ENCODE data around the gene PNRC2.
"Not testable (repeated sequence)": the region's sequence is repeated elsewhere in the genome, so short reads cannot be mapped to it uniquely, and the experiment has no call there.

The PNRC2 gene

GRCh38 chr1:23957096-23957495 is 2.5 kb upstream of the PNRC2 start:
- no peak for DNase-seq

GRCh38 chr1:23958040-23958809 is 1.4 kb upstream of the PNRC2 start:
- DNase-seq: not testable (repeated sequence)

- DNase-seq: peak; percentile 82
Observed at GRCh38 chr1:23958810-23959460, 693 bp upstream of the PNRC2 start.

- DNase-seq: no peak
Observed at GRCh38 chr1:23960291-23961020, 828 bp downstream of the PNRC2 start.

DNA sequence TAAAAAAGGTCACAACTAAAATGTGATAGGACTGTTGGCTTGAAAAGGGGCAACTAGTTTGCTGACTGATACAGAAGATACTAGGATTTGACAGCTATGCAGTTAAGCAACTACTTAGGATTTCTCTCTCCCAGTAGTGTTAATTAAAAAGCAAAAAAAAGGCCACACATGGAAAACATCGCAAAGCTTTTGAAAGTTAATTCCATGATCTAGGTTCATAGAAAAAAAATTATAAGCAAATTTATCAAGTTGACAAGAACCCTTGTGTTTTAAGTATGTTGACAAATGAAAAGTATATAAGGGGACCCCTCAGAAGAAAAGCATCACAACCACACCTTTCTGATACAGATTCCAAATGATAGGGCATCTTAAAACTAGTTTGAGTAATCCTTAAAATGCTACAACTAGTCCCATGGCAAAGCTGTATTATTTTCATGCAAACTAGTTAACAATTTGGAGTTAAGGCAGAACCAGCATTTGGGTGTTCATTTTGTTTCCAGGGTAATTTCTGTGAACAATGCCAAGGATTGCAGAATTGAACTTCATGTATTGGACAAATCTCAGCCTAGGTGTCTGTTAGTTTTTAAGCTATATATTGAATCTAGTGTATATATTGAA is 4.1 kb downstream of the PNRC2 start:
- no peak for DNase-seq

DNA sequence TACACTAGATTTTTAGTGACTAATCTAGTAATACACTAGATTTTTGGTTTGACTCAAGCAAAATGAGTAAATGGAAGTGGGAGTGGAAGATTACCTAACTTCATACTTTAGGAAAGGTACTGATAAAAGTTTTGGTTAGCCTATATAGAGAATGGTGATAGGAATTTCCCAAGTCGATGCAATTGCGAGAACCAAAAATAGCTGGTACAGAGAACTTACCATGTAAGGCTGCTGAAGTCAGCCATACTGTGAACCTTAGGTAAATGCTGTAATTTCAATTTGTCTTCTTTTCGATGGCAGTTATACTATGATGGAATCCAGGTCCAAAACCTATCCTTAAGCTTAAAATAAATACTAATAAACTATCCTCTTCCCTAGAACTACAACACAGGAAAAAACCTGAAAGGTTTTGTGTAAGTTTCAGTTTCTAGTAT is 4.6 kb downstream of the PNRC2 start:
- no peak for DNase-seq

DNA sequence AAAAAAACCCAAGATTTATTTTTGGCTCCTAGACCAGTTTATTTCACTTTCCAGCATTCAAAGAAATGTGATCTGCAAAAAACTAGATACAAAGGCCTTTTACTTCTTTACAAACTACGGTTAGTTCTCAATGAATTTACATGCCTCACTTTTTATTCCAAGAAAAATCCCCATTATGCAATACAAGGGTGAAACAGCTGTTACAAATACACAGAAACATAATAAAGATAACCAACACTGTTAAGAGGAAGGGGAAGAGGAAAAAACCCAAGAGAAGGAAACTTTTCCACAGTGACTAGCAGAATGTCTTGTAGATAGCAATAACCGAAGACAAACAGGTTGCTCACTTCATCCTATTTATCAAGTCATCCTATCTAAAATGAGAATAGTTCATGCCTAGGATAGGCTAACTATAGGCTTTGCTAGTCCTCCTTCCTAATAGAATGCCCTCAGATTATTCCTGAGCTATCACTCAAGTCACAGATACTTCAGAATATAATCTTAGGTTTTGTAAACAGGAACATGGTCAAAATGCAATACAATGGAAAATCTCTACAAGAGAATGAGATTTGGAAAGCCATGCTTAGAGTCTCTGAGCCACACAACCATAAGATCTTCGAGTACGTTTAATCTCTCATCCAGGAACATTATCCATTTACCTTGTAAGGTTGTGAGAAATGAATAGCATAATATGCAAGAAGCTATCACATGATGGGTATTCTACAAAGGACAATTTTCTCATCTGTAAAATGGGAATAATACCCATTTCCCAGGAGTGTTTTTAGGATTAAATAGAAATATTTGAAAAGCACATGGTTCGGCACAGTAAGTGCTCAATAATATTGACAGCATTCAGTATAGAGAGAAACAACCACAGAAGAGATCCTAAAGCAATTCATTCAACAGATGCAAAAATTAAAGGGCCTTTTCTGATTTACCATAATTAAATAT is 5.4 kb downstream of the PNRC2 start:
- no peak for DNase-seq

DNA sequence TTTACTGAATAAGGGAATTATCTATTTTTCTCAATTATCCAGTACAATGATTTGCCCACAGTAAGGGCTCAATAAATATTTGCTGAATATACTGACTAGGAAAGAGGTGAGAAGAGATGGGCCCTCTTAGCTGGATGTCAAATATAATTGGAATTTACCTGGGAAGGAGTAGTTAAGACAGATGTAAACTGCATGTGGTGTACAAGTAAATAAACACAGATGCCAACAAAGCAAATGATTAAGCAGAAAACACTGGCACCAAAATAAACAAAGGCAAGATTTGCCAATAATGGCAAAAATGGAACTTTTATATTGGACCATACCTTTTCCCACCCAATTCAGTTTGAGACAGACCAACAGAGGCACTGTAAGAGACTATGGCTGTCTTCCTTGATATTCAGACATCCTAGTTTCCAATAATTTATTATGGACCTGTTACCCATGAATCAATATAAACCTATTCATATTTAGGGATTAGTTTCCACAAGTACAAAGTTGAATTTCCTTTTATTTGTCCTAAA is 7.4 kb downstream of the PNRC2 start:
- no peak for DNase-seq

GRCh38 chr1:23967871-23968270 is 8.2 kb downstream of the PNRC2 start:
- no peak for DNase-seq

- DNase-seq: no peak
Observed at GRCh38 chr1:23977187-23977853, 17.7 kb downstream of the PNRC2 start.

DNA sequence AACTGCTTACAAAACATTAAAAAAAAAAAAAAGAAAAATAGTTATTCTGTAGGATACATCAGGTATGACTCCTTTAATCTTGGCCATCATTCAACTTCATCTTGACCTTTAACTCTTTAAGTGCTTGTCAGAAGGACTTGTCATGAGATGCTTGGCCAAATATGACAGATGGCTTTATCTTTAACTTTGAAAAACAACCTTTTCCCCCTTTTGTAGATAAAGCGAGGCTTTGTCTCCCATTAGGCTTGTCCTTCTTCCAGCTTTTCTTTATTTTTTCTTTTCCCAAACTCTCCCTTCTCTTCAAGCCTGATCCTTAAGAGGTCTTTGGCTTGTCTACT is 18.2 kb downstream of the PNRC2 start:
- no peak for DNase-seq

DNA sequence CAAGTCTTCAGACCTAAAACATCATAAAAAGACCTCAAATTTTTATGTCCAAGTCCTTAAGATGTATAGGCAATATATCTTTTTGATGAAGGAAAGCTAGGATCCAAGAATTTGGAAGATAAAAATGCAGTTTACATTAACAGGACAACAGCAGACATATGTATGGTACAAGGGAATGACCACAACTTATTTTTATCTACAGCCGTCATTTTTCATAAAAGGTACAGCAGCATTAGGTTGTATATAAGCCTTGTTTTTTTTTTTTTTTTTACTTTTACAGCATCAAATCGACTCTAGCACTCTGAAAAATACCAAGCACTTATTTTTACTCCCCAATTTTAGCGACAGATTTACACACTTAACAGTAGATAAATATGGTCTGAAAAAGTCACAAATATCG is 19.2 kb downstream of the PNRC2 start:
- DNase-seq: no peak

GRCh38 chr1:23979387-23979880 is 19.8 kb downstream of the PNRC2 start:
- no peak for DNase-seq

DNA sequence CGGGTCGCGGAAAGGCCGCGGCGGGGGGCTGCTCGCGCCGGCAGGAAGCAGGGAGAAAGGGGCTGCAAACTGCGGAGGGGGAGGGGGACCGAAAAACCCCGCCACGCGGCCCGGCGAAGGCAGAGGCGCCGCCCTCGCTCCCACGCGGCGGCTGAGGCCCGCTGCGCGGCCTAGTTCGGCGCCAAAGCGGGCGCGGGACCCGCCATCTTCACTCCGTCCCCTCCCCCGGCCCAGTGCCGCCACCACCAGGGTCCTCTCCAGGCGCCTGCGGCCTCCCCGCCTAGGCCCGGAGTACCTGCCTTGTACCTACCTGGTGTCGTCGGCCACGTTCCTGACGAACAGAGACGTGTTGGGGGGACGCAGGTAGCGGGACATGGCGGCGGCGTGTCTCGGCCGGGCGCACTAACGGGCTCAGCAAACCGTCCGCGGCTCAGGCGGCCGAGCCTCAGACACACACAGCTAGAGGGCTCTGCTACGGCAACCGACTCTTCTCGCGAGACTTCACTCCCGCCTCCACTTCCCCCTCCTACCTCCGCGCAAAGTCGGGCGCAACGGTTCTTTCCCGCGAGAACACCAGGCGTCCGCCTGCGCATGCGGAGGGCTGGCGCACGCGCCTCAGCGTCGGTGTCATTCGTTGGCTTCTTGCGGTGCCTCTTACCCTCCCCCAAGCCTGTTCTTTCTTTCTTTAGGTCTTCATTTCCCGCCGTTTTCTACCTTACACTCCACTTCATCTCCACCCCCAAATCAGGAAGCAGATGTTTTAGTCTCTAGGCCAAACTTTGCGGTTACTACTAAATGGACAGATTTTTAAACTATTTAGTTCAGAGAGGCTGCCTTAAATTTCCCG is 20.5 kb downstream of the PNRC2 start, which contains the start of gene SRSF10:
Gene SRSF10 (minus strand): TSS at position 447 of the 847 bp plus-strand sequence. CDS start 72 bp downstream, at position 375.
- DNase-seq: peak; percentile 93

GRCh38 chr1:23980728-23981070 is 21.1 kb downstream of the PNRC2 start:
- DNase-seq: peak; percentile 34

DNA sequence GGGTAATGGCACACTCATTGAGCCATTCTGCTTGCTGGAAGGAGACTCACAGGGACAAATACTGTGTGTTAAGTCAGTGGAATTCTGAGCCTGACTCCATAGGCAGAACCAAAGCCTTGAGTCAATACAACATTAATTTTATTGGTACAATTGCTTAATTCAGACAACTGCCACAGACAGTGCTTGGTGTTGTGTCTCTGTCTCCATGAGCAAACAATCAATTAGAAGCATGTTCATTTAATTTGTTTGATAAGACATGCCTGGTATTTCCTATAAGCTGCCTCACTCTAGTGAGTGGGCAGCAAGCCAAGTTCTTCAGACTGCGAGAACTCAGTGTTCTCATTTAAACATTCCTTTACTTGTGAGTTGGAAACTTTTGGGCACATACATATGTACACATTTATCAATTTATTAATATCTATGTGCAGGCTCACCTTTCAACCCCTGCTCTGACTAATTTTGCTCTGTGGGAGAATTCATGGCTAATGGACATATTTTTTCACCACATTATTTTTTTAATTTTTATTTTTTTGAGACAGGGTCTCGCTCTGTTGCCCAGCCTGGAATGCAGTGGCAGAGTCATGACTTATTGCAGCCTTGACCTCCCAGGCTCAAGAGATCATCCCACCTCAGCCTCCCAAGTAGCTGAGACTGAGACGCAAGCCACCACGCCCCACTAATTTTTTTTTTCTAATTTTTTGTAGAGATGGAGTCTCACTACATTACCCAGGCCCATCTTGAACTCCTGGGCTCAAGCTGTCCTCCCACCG is 25.0 kb downstream of the PNRC2 start:
- DNase-seq: no peak

DNA sequence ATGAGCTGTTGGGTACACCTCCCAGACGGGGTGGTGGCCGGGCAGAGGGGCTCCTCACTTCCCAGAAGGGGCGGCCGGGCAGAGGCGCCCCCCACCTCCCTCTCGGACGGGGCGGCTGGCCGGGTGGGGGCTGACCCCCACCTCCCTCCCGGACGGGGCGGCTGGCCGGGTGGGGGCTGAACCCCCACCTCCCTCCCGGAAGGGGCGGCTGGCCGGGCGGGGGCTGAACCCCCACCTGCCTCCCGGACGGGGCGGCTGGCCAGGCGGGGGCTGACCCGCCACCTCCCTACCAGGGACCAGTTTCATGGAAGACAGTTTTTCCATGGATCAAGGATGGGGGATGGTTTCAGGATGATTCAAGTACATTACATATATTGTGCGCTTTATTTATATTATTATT is 27.4 kb downstream of the PNRC2 start:
- not testable (repeated sequence) for DNase-seq

DNA sequence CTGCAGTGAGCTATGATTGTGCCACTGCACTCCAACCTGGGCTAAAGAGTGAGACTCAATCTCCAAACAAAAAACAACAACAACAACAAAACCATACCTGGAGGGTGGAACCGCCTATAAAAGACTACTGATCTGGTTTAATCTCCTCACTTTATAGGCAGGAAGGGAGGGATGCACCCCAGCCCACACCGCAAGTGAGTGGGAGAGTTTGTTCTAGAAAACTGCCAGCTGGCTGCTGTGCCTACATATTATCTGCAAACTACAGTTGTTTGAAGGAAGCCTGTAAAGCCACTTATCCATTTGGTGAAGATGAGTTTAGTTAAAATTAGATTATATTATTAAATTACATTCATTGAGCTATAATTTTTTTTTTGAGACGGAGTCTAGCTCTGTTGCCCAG is 29.6 kb downstream of the PNRC2 start:
- no peak for DNase-seq

DNA sequence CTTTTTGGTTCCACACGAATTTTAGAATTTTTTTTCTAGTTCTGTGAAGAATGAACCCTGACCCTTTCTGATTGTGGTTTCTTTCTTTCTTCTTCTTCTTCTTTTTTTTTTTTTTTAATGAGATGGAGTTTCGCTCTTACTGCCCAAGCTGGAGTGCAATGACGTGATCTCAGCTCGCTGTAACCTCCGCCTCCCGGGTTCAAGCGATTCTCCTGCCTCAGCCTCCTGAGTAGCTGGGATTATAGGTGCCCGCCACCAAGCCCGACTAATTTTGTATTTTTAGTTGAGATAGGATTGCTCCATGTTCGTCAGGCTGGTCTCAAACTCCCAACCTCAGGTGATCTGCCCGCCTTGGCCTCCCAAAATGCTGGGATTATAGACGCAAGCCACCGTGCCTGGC is 32.4 kb downstream of the PNRC2 start:
- DNase-seq: not testable (repeated sequence)
